ENCODE data around the gene ACAT2.

Gene ACAT2

DNA sequence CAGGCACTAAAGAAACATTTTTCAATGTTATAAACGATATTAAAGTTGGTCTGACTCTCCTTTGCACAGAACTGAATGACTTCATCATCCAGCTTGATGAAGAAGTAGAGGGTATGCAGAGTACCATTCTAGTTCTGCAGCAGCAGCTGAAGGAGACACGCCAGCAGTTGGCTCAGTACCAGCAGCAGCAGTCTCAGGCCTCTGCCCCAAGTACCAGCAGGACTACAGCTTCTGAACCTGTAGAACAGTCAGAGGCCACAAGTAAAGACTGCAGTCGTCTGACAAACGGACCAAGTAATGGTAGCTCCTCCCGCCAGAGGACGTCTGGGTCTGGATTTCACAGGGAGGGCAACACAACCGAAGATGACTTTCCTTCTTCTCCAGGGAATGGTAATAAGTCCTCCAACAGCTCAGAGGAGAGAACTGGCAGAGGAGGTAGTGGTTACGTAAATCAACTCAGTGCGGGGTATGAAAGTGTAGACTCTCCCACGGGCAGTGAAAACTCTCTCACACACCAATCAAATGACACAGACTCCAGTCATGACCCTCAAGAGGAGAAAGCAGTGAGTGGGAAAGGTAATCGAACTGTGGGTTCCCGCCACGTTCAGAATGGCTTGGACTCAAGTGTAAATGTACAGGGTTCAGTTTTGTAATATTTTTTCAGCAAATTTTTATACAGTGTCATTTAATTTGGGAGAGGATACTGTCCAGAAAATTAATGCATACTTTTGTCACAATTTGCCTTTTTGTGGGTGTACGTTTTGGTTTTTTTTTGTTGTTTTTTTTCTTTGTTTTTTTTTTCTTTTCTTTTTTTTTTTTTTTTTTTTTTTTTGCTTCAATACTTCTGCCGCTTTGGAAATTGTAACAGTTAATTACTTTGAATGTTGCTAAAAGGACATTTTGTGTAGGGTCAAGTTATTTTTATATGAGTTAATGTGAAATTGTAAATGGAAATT is 6.6 kb upstream of the ACAT2 start:
- no peaks in the 10 kb centered on the region for H3K27me3 ChIP-seq (ENCODE audit: insufficient read depth, poor library complexity, severe bottlenecking)
- TF ChIP-seq, protein P1, sequence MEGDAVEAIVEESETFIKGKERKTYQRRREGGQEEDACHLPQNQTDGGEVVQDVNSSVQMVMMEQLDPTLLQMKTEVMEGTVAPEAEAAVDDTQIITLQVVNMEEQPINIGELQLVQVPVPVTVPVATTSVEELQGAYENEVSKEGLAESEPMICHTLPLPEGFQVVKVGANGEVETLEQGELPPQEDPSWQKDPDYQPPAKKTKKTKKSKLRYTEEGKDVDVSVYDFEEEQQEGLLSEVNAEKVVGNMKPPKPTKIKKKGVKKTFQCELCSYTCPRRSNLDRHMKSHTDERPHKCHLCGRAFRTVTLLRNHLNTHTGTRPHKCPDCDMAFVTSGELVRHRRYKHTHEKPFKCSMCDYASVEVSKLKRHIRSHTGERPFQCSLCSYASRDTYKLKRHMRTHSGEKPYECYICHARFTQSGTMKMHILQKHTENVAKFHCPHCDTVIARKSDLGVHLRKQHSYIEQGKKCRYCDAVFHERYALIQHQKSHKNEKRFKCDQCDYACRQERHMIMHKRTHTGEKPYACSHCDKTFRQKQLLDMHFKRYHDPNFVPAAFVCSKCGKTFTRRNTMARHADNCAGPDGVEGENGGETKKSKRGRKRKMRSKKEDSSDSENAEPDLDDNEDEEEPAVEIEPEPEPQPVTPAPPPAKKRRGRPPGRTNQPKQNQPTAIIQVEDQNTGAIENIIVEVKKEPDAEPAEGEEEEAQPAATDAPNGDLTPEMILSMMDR (IDR thresholded peaks at IDR 0.05; ENCODE audit: insufficient read depth, low read length): no peak
- no peak for TF ChIP-seq SPI1 (IDR thresholded peaks at IDR 0.05; ENCODE audit: borderline replicate concordance, low read depth)
- no peak for TF ChIP-seq POLR2AphosphoS5 (IDR thresholded peaks at IDR 0.05; ENCODE audit: low read depth)
- TF ChIP-seq GABPA (IDR thresholded peaks at IDR 0.05; ENCODE audit: low read depth): no peak
- TF ChIP-seq REST (IDR thresholded peaks at IDR 0.05; ENCODE audit: insufficient replicate concordance, low read depth): no peak
- no peak overlapping the region for H3K27ac ChIP-seq (replicated peaks)
- no peak overlapping the region for H3K4me3 ChIP-seq (replicated peaks; ENCODE audit: insufficient read depth, low read length)
- no peak for DNase-seq (ENCODE audit: low read depth in 1 of 2, low spot score in 1 of 2)

DNA sequence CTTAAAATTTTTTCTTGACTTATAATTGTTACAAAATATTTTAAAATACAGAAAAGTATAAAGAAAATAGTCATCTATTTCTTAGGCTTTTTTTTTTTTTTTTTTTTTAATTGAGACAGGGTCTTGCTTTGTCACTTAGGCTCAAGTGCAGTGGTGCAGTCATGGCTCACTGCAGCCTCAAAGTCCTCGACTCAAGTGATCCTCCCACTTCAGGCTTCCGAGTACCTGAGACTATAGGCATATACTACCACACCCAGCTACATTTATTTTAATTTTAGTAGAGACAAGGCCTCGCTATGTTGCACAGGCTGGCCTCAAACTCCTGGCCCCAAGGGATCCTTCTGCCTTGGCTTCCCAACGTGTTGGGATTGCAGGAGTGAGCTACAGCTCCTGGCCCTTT is 5.3 kb upstream of the ACAT2 start:
- no peak for DNase-seq (ENCODE audit: low read depth in 1 of 2, low spot score in 1 of 2)
- H3K27me3 ChIP-seq (ENCODE audit: insufficient read depth, poor library complexity, severe bottlenecking): no peaks in the 10 kb centered on the region
- no peak overlapping the region for H3K27ac ChIP-seq (replicated peaks)
- no peak for TF ChIP-seq SPI1 (IDR thresholded peaks at IDR 0.05; ENCODE audit: borderline replicate concordance, low read depth)
- TF ChIP-seq POLR2AphosphoS5 (IDR thresholded peaks at IDR 0.05; ENCODE audit: low read depth): 0 out of 2 replicates have a peak, but pooled peaks have one; percentile 22
- TF ChIP-seq, protein P1 (IDR thresholded peaks at IDR 0.05; ENCODE audit: insufficient read depth, low read length): no peak
- no peak overlapping the region for H3K4me3 ChIP-seq (replicated peaks; ENCODE audit: insufficient read depth, low read length)

DNA sequence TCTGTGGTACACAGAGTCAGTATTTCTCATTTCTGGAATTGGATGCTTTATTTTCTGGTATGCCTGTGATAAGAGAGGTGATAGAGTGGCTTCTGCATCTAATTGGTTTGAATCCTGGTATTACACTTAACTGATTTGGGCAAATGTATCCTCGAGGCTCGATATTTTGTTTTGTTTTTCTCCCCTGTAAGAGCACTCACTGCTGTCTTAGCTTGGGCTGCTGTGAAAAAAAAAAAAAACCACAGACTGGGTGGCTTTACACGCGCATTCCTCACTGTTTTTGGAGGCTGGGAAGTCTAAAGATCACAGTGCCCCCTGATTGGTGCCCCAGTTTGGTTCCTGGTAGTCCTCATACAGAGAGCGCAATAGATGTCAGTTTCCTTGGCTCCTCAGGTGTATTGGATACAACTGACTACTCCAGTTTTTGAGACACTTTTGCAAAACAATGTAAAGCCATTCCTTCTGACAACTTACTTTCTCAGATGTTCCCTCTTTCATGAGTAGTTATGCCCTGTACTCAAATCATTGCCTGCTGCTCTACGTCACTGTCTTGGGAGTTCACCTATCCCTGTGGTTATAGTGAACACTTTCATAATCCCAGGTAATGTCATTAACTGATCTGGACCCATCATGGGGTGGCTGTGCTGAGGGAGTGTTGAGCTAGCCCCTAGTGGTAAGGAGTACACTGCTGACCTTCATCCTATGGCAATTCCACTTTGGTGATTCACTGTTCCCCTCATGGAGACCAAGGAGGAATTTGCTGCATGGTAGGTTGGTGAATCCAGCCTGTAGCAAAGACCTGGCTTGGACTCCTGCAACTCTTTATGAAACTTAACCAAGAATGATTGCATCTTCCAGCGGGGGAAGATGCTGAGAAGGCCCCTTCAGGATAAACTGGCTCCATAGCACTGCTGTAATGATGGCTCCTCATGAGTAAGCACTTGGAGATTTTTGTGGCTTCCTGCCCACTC is 3.5 kb upstream of the ACAT2 start:
- TF ChIP-seq POLR2AphosphoS5 (IDR thresholded peaks at IDR 0.05; ENCODE audit: low read depth) (peak; percentile 61; the same call in 1 of the 2 replicates), GABPA (IDR thresholded peaks at IDR 0.05; ENCODE audit: low read depth) (no peak)
- no peak overlapping the region for H3K27ac ChIP-seq (replicated peaks)
- DNase-seq (ENCODE audit: low read depth in 1 of 2, low spot score in 1 of 2): no peak
- no peak overlapping the region for H3K4me3 ChIP-seq (replicated peaks; ENCODE audit: insufficient read depth, low read length)
- H3K27me3 ChIP-seq (ENCODE audit: insufficient read depth, poor library complexity, severe bottlenecking): no peaks in the 10 kb centered on the region

DNA sequence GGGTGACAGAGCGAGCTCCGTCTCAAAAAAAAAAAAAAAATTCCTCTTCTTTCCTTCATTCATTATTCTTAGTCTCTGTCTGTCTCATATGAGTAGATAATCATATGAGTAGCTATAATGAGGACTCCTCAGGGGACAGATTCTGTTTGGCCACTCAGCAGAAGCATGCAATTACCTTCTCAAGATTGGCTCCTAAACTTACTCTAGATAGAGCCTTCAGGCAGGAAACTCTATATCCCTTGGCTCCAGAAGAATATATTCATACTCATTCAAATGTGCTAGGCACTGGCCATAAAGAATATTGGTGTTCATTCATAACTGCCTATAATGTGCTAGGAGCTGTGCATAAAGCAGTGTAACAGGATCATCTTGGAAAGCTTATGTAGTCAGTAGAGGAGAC is 2.2 kb upstream of the ACAT2 start:
- DNase-seq (ENCODE audit: low read depth in 1 of 2, low spot score in 1 of 2): no peak
- no peak for TF ChIP-seq REST (IDR thresholded peaks at IDR 0.05; ENCODE audit: insufficient replicate concordance, low read depth)
- TF ChIP-seq POLR2AphosphoS5 (IDR thresholded peaks at IDR 0.05; ENCODE audit: low read depth): peak; percentile 31; the same call in 1 of the 2 replicates
- H3K27ac ChIP-seq (replicated peaks): no peak overlapping the region

More for the DNA sequence above, 2.2 kb upstream of the ACAT2 start:
- Histone ChIP-seq H3K27me3 (ENCODE audit: insufficient read depth, poor library complexity, severe bottlenecking) (no peaks in the 10 kb centered on the region), H3K4me3 (replicated peaks; ENCODE audit: insufficient read depth, low read length) (no peak overlapping the region)
